HuH-7.5 (cell line): ENCODE measurements around the gene GALNTL6.
"Not testable (repeated sequence)": the region's sequence is repeated elsewhere in the genome, so short reads cannot be mapped to it uniquely, and the experiment has no call there.

ENCODE experiments used
- DNase-seq: peaks from one replicate; pipeline ENCODE4 v3.0.0; 2011; ENCODE audit warnings: low spot score

Gene GALNTL6

GRCh38 chr4:173019664-173020063, 1206.5 kb downstream of the GALNTL6 start:
- no peak for DNase-seq

GRCh38 chr4:173021746-173022573, 1208.8 kb downstream of the GALNTL6 start:
- DNase-seq, result not testable (repeated sequence)

GRCh38 chr4:173024203-173024602, 1211.0 kb downstream of the GALNTL6 start:
- DNase-seq, result no peak

GRCh38 chr4:173025131-173025530, 1211.9 kb downstream of the GALNTL6 start:
- DNase-seq, result peak; percentile 36

- no peak for DNase-seq
Observed at GRCh38 chr4:173037242-173037641, 1224.0 kb downstream of the GALNTL6 start.

GRCh38 chr4:173038192-173038896, 1225.1 kb downstream of the GALNTL6 start:
- no peak for DNase-seq

GRCh38 chr4:173039617-173040577, 1226.7 kb downstream of the GALNTL6 start:
- DNase-seq, result no peak

- DNase-seq, result no peak
Observed at GRCh38 chr4:173041482-173041881, 1228.3 kb downstream of the GALNTL6 start.

- DNase-seq, result not testable (repeated sequence)
Observed at GRCh38 chr4:173042139-173042538, 1228.9 kb downstream of the GALNTL6 start.

GRCh38 chr4:173044340-173044739, 1231.1 kb downstream of the GALNTL6 start:
- DNase-seq, result no peak

- DNase-seq, result no peak
Observed at GRCh38 chr4:173045571-173045970, 1232.4 kb downstream of the GALNTL6 start.

GRCh38 chr4:173046144-173046543, 1232.9 kb downstream of the GALNTL6 start:
- no peak for DNase-seq

GRCh38 chr4:173046818-173047217, 1233.6 kb downstream of the GALNTL6 start:
- DNase-seq, result no peak

- no peak for DNase-seq
Observed at GRCh38 chr4:173051232-173051631, 1238.0 kb downstream of the GALNTL6 start.

- no peak for DNase-seq
Observed at GRCh38 chr4:173051716-173052115, 1238.5 kb downstream of the GALNTL6 start.

- no peak for DNase-seq
Observed at GRCh38 chr4:173052439-173052838, 1239.2 kb downstream of the GALNTL6 start.

- no peak for DNase-seq
Observed at GRCh38 chr4:173056271-173056670, 1243.1 kb downstream of the GALNTL6 start.

GRCh38 chr4:173056710-173057109, 1243.5 kb downstream of the GALNTL6 start:
- no peak for DNase-seq

GRCh38 chr4:173057442-173057841, 1244.2 kb downstream of the GALNTL6 start:
- DNase-seq, result no peak

- no peak for DNase-seq
Observed at GRCh38 chr4:173057901-173058300, 1244.7 kb downstream of the GALNTL6 start.

- no peak for DNase-seq
Observed at GRCh38 chr4:173061160-173061559, 1248.0 kb downstream of the GALNTL6 start.

- DNase-seq, result no peak
Observed at GRCh38 chr4:173073939-173074500, 1260.8 kb downstream of the GALNTL6 start.
